HG02973 (cell line): ENCODE data around the gene PIF1.
A peak's percentile ranks its signal among the peaks of the same experiment; 100 is the strongest.

Experiments
- ATAC-seq: cut with Tn5 transposase; IDR thresholded peaks from one replicate; pipeline ENCODE4 v1.9.1; 2021; ENCODE audit warnings: moderate library complexity; ENCODE audit not compliant: unreplicated experiment

PIF1 gene

GRCh38 chr15:64825431-64826294, at the start of gene PIF1:
PIF1 (minus strand) TSS chr15:64825647; CDS start chr15:64824335, 1,312 bp downstream.
- peak; percentile 83 for ATAC-seq

GRCh38 chr15:64870353-64870752, 44.9 kb upstream of the PIF1 start:
- no peak for ATAC-seq

GRCh38 chr15:64869501-64869900, 44.1 kb upstream of the PIF1 start:
- no peak for ATAC-seq

GRCh38 chr15:64865998-64866520, 40.6 kb upstream of the PIF1 start:
- no peak for ATAC-seq

- ATAC-seq, result no peak
Measured at GRCh38 chr15:64865126-64865997, 39.9 kb upstream of the PIF1 start.

- ATAC-seq, result no peak
Measured at GRCh38 chr15:64864068-64864467, 38.6 kb upstream of the PIF1 start.

GRCh38 chr15:64862408-64862807, 37.0 kb upstream of the PIF1 start:
- ATAC-seq, result no peak

GRCh38 chr15:64861960-64862359, 36.5 kb upstream of the PIF1 start:
- ATAC-seq, result no peak

GRCh38 chr15:64861331-64861730, 35.9 kb upstream of the PIF1 start:
- ATAC-seq, result no peak

GRCh38 chr15:64859226-64859625, 33.8 kb upstream of the PIF1 start:
- no peak for ATAC-seq

GRCh38 chr15:64858021-64858575, 32.7 kb upstream of the PIF1 start:
- no peak for ATAC-seq

- no peak for ATAC-seq
Measured at GRCh38 chr15:64857421-64857820, 32.0 kb upstream of the PIF1 start.

GRCh38 chr15:64856429-64857145, 31.1 kb upstream of the PIF1 start:
- no peak for ATAC-seq

GRCh38 chr15:64855205-64855975, 29.9 kb upstream of the PIF1 start:
- ATAC-seq, result no peak

- no peak for ATAC-seq
Measured at GRCh38 chr15:64854526-64854925, 29.1 kb upstream of the PIF1 start.

GRCh38 chr15:64854041-64854440, 28.6 kb upstream of the PIF1 start:
- no peak for ATAC-seq

- ATAC-seq, result no peak
Measured at GRCh38 chr15:64851503-64851840, 26.0 kb upstream of the PIF1 start.

- no peak for ATAC-seq
Measured at GRCh38 chr15:64850778-64851502, 25.5 kb upstream of the PIF1 start.
